Panc1 (cell line): ENCODE results near the gene SLC49A3. TPM values are rescaled to one million over a fixed set of nuclear protein-coding genes. Genes with fewer than 3 reads are reported as not detected.
"Not testable (repeated sequence)": the region's sequence is repeated elsewhere in the genome, so short reads cannot be mapped to it uniquely, and the experiment has no call there.

Experiments
- ATAC-seq: fragments of 200-7000 bp; cut with Tn5 transposase; 2 replicates; pipeline ENCODE4 v1.9.1; 2020; ENCODE audit warnings: mild to moderate bottlenecking, moderate library complexity
- BruUV-seq: library from RNA; stranded (reverse); fragments of 400-500 nt; replicated peaks from 2 replicates; lab custom pipeline; 2021; lab: Mats Ljungman, UMichigan
- CTCF ChIA-PET: fragments of 300-600 bp; sonication (Branson Sonifier 250); formaldehyde crosslinking; loops from one replicate; lab custom pipeline; 2022; ENCODE audit warnings: antibody characterized with exemption; lab: Charles Lee
- POLR2A ChIA-PET: fragments of 300-600 bp; sonication (Branson Sonifier 250); formaldehyde crosslinking; loops from one replicate; lab custom pipeline; 2022; ENCODE audit warnings: antibody characterized with exemption; lab: Charles Lee
- DNase-seq: peaks from one replicate; pipeline ENCODE4 v3.0.0-alpha.2; 2010; ENCODE audit warnings: low read depth, low spot score
- H3K27ac ChIP-seq: 2 replicates; pipeline ENCODE4 v1.5.1; 2011; ENCODE audit warnings: mild to moderate bottlenecking, low read length, inconsistent platforms
- H3K27me3 ChIP-seq: fragments of 200-500 bp; sonication (Bioruptor generic); 2 replicates; pipeline ENCODE4 v1.6.0; 2014; ENCODE audit warnings: low read length, inconsistent platforms; ENCODE audit not compliant: control insufficient read depth, insufficient read depth
- H3K36me3 ChIP-seq: fragments of 200-500 bp; sonication (Bioruptor generic); 2 replicates; pipeline ENCODE4 v1.5.1; 2014; ENCODE audit warnings: inconsistent platforms, mild to moderate bottlenecking, low read length, moderate library complexity; ENCODE audit not compliant: control insufficient read depth, insufficient read depth
- H3K4me1 ChIP-seq: 2 replicates; pipeline ENCODE4 v1.5.1; 2011; ENCODE audit warnings: inconsistent platforms, mild to moderate bottlenecking, low read length, moderate library complexity; ENCODE audit not compliant: control insufficient read depth, insufficient read depth
- H3K4me3 ChIP-seq, 2 experiments: 2 replicates each; pipeline ENCODE4 v1.5.1; 2011 to 2012; ENCODE audit warnings: low read depth in 2 of 2, low read length in 2 of 2, mild to moderate bottlenecking in 2 of 2, inconsistent platforms in 1 of 2, moderate library complexity in 1 of 2
- H3K9me3 ChIP-seq: fragments of 200-500 bp; sonication (Bioruptor generic); 2 replicates; pipeline ENCODE4 v1.5.1; 2014; ENCODE audit warnings: low read depth, mild to moderate bottlenecking, inconsistent platforms, low read length, moderate library complexity; ENCODE audit not compliant: control insufficient read depth, insufficient read depth
- CTCF ChIP-seq: fragments of 450-650 bp; IDR thresholded peaks from 2 replicates; pipeline ENCODE4 v1.5.1; 2017; ENCODE audit warnings: mild to moderate bottlenecking
- POLR2AphosphoS5 ChIP-seq: IDR thresholded peaks from 2 replicates; pipeline ENCODE4 v1.6.1; 2012; ENCODE audit warnings: mild to moderate bottlenecking, low read depth, low read length, moderate library complexity
- REST ChIP-seq, 2 experiments: IDR thresholded peaks; 2 replicates each; pipeline ENCODE4 v1.6.1; 2011 to 2012; ENCODE audit warnings: low read depth in 2 of 2, control low read depth in 1 of 2, low read length in 1 of 2, mild to moderate bottlenecking in 1 of 2, moderate library complexity in 1 of 2; ENCODE audit not compliant: insufficient read depth in 1 of 2
- SIN3A ChIP-seq: IDR thresholded peaks from 2 replicates; pipeline ENCODE4 v1.6.1; 2012; ENCODE audit warnings: low read depth, mild to moderate bottlenecking, low read length, moderate library complexity, borderline replicate concordance; ENCODE audit not compliant: insufficient read depth
- TCF7L2 ChIP-seq: IDR thresholded peaks from 2 replicates; pipeline ENCODE4 v1.6.1; 2011; ENCODE audit warnings: mild to moderate bottlenecking, low read depth, low read length, inconsistent platforms
- in situ Hi-C: cut with HindIII; loops from 2 replicates; pipeline ENCODE4 v1.10.0; 2016; ENCODE audit warnings: low sequenced_read_pairs, low pct_unique_long_range_greater_than_20kb
- intact Hi-C: fragments of 100-400 bp; cut with micrococcal nuclease; formaldehyde crosslinking; loops from one replicate; pipeline ENCODE4 v1.10.0; 2022; ENCODE audit not compliant: unreplicated experiment
- total RNA-seq: library from RNA; stranded (reverse); gene quantifications from one replicate; pipeline ENCODE4 v1.2.1, GENCODE V29; 2021; ENCODE audit not compliant: unreplicated experiment

The SLC49A3 gene
- total RNA-seq, 1 experiment from 2014 or later, result 0.62 TPM

GRCh38 chr4:730946-731904, 42.3 kb upstream of the SLC49A3 start:
- POLR2A ChIA-PET, H3K27ac ChIP-seq, BruUV-seq, H3K36me3 ChIP-seq, ATAC-seq, H3K4me3 ChIP-seq, CTCF ChIA-PET, in situ Hi-C loops, intact Hi-C loops, H3K4me1 ChIP-seq, DNase-seq, H3K9me3 ChIP-seq, H3K27me3 ChIP-seq: not testable (repeated sequence)

GRCh38 chr4:730511-730910, 41.6 kb upstream of the SLC49A3 start:
- no TSS peak for BruUV-seq
- no peak for ATAC-seq
- no peak for TF ChIP-seq POLR2AphosphoS5
- no peak for TF ChIP-seq TCF7L2
- TF ChIP-seq SIN3A, result no peak
- no peak for TF ChIP-seq CTCF
- no peak for TF ChIP-seq REST (IDR thresholded peaks at IDR 0.05; ENCODE audit: insufficient read depth in 1 of 2, low read depth in 2 of 2, low read length in 1 of 2)
- CTCF ChIA-PET, result no interaction called here
- Histone ChIP-seq H3K36me3 (no peaks in the 10 kb centered on the region; the same call in 1 of the 2 replicates), H3K4me3 (no peak overlapping the region), H3K27ac (no peak overlapping the region), H3K9me3 (no peaks in the 10 kb centered on the region), H3K4me1 (peaks cover 7% of the 10 kb centered on the region; the same call in 1 of the 2 replicates), H3K27me3 (no peaks in the 10 kb centered on the region)
- POLR2A ChIA-PET, result no interaction called here
- no peak for DNase-seq
- in situ Hi-C loops, result no loop called here
- intact Hi-C loops, result no loop called here
